DOHH2 (cell line): ENCODE results near the gene MBP.

Source experiments
- H3F3A ChIP-seq: fragments of 200-600 bp; sonication (generic), shearing (Covaris generic); 2 replicates; pipeline ENCODE4 v1.6.0; 2016; ENCODE audit warnings: antibody characterized with exemption, mild to moderate bottlenecking; ENCODE audit not compliant: control insufficient read depth, insufficient read depth
- H3K27ac ChIP-seq: fragments of 200-600 bp; sonication (generic); 2 replicates; pipeline ENCODE4 v1.5.1; 2014; ENCODE audit warnings: low read depth, mild to moderate bottlenecking, low read length, moderate library complexity
- H3K27me3 ChIP-seq: fragments of 200-600 bp; sonication (generic); 2 replicates; pipeline ENCODE4 v1.6.1; 2014; ENCODE audit warnings: mild to moderate bottlenecking, low read length, mixed read lengths; ENCODE audit not compliant: control insufficient read depth
- H3K36me3 ChIP-seq: fragments of 200-600 bp; sonication (generic); 2 replicates; pipeline ENCODE4 v1.6.1; 2014; ENCODE audit warnings: mild to moderate bottlenecking, low read length, moderate library complexity, mixed read lengths; ENCODE audit not compliant: control insufficient read depth
- H3K4me1 ChIP-seq: fragments of 200-600 bp; sonication (generic); 2 replicates; pipeline ENCODE4 v1.6.1; 2014; ENCODE audit warnings: mild to moderate bottlenecking, low read length, mixed read lengths; ENCODE audit not compliant: control insufficient read depth
- H3K4me2 ChIP-seq: fragments of 200-600 bp; sonication (generic); 2 replicates; pipeline ENCODE4 v1.6.0; 2014; ENCODE audit warnings: mild to moderate bottlenecking, low read length, moderate library complexity
- H3K4me3 ChIP-seq: fragments of 200-600 bp; sonication (generic); 2 replicates; pipeline ENCODE4 v1.5.1; 2014; ENCODE audit warnings: mild to moderate bottlenecking, low read length, mixed read lengths
- H3K79me2 ChIP-seq: fragments of 200-600 bp; sonication (generic); 2 replicates; pipeline ENCODE4 v1.6.1; 2014; ENCODE audit warnings: mild to moderate bottlenecking, low read length, mixed read lengths; ENCODE audit not compliant: control insufficient read depth
- H3K9me2 ChIP-seq: fragments of 200-600 bp; sonication (generic); replicated peaks from 2 replicates; pipeline ENCODE4 v1.6.1; 2014; ENCODE audit warnings: mild to moderate bottlenecking, low read length, mixed read lengths; ENCODE audit not compliant: control insufficient read depth
- H3K9me3 ChIP-seq: fragments of 200-600 bp; sonication (generic); 2 replicates; pipeline ENCODE4 v1.6.1; 2014; ENCODE audit warnings: antibody characterized with exemption, low read length, mixed read lengths; ENCODE audit not compliant: control insufficient read depth, insufficient read depth
- H4K20me1 ChIP-seq: fragments of 200-600 bp; sonication (generic); 2 replicates; pipeline ENCODE4 v1.6.0; 2014; ENCODE audit warnings: low read depth, mild to moderate bottlenecking, antibody characterized with exemption, low read length, moderate library complexity; ENCODE audit not compliant: control insufficient read depth, insufficient read depth
- CTCF ChIP-seq: fragments of 200-600 bp; sonication (generic); IDR thresholded peaks from one replicate; pipeline ENCODE4 v1.5.1; 2014; ENCODE audit warnings: antibody characterized with exemption, mild to moderate bottlenecking, low read depth, low read length; ENCODE audit not compliant: poor library complexity, severe bottlenecking
- EZH2phosphoT487 ChIP-seq: fragments of 200-600 bp; sonication (generic); IDR thresholded peaks from 2 replicates; pipeline ENCODE4 v1.6.1; 2017; ENCODE audit warnings: borderline replicate concordance, mild to moderate bottlenecking, antibody characterized with exemption, low read length, moderate library complexity, mixed read lengths

MBP gene

GRCh38 chr18:76957384-76958355 is 174.9 kb downstream of the MBP start:
- no peak for TF ChIP-seq EZH2phosphoT487
- no peak for TF ChIP-seq CTCF
- Histone ChIP-seq H3K79me2 (no peaks in the 10 kb centered on the region), H4K20me1 (no peaks in the 10 kb centered on the region), H3K36me3 (peaks cover 43% of the 10 kb centered on the region), H3K4me3 (no peak overlapping the region), H3K4me1 (peaks cover 22% of the 10 kb centered on the region), H3K27ac (no peak overlapping the region), H3F3A (no peaks in the 10 kb centered on the region), H3K9me2 (no peaks in the 10 kb centered on the region), H3K9me3 (no peaks in the 10 kb centered on the region), H3K4me2 (no peak overlapping the region), H3K27me3 (no peaks in the 10 kb centered on the region)

GRCh38 chr18:76956648-76957047 is 175.9 kb downstream of the MBP start:
- no peaks in the 10 kb centered on the region for H3K9me3 ChIP-seq
- H3K36me3 ChIP-seq, result peaks cover 43% of the 10 kb centered on the region
- H3K4me3 ChIP-seq, result no peak overlapping the region
- H3K27ac ChIP-seq, result no peak overlapping the region
- H3K4me1 ChIP-seq, result peaks cover 12% of the 10 kb centered on the region
- H3K27me3 ChIP-seq, result no peaks in the 10 kb centered on the region
- no peaks in the 10 kb centered on the region for H4K20me1 ChIP-seq
- no peaks in the 10 kb centered on the region for H3F3A ChIP-seq
- no peaks in the 10 kb centered on the region for H3K9me2 ChIP-seq
- no peaks in the 10 kb centered on the region for H3K79me2 ChIP-seq
- TF ChIP-seq CTCF (no peak), EZH2phosphoT487 (no peak)
- H3K4me2 ChIP-seq, result no peak overlapping the region

GRCh38 chr18:76955524-76956170 is 176.9 kb downstream of the MBP start:
- no peaks in the 10 kb centered on the region for H3F3A ChIP-seq
- H4K20me1 ChIP-seq, result no peaks in the 10 kb centered on the region
- H3K36me3 ChIP-seq, result peaks cover 40% of the 10 kb centered on the region
- H3K4me2 ChIP-seq, result no peak overlapping the region
- no peaks in the 10 kb centered on the region for H3K79me2 ChIP-seq
- H3K9me3 ChIP-seq, result no peaks in the 10 kb centered on the region
- H3K27me3 ChIP-seq, result no peaks in the 10 kb centered on the region
- no peak overlapping the region for H3K4me3 ChIP-seq
- TF ChIP-seq CTCF, result no peak
- TF ChIP-seq EZH2phosphoT487, result no peak
- no peaks in the 10 kb centered on the region for H3K9me2 ChIP-seq
- H3K27ac ChIP-seq, result no peak overlapping the region
- H3K4me1 ChIP-seq, result peaks cover 2% of the 10 kb centered on the region
